DMS53 (cell line): Measurements from ENCODE around the gene UGT1A8.
"Not testable (repeated sequence)": the region's sequence is repeated elsewhere in the genome, so short reads cannot be mapped to it uniquely, and the experiment has no call there.

Experiments used
- DNase-seq: peaks from one replicate; lab custom pipeline; 2025; lab: John Stamatoyannopoulos, UW

The UGT1A8 gene

DNA sequence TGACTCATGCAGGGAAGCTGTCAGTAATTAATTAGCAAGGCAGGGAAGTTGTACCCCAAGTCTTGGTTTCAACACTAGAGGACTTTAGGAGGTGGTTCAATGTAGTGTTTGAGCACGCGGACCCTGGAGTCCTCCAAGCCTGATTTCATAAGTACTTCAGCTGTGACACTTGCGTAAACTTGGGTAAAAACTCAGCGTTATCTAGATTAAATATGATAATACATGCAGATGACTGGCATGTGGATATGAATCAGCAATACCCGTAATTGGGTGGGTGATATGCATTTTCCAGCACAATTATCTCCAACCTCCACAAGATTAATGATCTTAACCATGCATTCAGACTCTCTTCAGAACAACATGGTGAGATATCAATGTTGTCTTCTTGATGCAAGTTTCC, 69.5 kb downstream of the UGT1A8 start:
- no peak for DNase-seq

DNA sequence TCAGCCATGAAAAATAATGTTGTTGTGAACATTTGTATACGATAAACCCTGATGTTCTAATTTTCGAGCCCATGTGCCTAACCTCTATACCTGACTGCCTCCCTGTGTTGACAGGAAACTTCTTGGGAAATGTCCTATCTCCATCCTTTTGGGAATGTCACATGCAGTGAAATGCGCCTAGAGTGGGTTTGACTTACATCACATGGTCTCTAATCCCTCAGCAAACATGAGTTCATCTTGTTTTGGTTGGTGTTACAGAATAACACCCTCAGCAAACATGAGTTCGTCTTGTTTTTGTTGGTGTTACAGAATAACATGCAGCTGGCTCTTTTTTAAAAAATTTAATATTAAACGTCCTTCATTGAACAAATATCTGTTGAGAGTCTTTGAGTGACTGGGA, 70.9 kb downstream of the UGT1A8 start:
- peak; percentile 62 for DNase-seq

DNA sequence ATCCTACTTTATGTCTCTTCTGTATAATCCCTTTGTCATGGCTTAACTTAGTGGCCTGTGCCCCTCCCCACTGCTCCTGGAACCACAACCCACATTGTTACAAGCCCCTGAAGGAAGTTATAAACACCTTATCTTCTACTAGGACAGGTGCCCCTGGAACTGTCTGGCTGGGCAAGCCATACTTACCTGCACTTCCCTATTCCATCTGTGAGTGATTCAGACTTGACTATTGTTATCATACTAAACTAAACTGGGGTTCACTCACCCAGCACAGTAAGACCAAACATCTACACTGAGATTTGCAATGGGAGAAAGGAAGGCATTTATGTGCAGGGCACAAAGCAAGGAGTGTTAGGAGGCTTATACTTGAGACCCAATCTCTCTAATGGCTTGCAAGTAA, 71.6 kb downstream of the UGT1A8 start:
- DNase-seq, result no peak

DNA sequence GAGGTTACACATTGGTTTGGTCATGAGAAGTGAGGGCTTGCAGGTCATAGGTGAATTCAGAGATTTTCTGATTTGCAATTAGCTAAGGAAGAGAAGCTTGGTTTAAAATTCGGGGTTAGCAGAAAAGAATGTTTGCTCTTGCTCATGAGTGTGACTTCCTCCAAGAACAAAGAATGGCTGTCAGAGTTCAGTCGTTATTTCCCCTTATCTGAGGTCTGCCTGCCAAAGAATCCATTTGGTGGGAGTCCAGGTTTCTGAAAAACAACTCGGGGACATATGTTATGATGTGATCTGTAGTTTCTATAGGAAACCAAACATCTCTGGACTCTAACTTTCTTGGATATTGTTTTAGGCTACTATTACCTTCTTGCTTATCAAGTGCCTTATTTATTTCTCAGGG, 72.1 kb downstream of the UGT1A8 start:
- DNase-seq, result no peak

DNA sequence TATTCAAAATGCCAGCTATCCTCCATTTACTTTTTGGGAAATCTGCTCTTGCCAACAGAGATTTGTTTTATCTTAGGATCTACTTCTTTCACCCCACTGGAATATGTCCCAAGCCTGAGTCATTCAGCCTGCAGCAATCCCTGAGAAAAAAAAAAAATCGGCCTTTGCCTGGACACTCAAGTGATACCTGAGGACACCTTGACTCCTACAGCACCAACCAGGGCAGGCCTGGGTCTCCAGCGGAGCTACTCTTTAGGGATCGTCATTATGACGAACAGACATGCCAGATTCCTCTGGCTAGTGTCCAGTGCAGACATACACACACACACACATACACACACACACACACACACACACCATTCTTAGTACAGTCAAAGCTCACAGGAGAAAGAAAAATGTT, 73.0 kb downstream of the UGT1A8 start:
- DNase-seq, result no peak

DNA sequence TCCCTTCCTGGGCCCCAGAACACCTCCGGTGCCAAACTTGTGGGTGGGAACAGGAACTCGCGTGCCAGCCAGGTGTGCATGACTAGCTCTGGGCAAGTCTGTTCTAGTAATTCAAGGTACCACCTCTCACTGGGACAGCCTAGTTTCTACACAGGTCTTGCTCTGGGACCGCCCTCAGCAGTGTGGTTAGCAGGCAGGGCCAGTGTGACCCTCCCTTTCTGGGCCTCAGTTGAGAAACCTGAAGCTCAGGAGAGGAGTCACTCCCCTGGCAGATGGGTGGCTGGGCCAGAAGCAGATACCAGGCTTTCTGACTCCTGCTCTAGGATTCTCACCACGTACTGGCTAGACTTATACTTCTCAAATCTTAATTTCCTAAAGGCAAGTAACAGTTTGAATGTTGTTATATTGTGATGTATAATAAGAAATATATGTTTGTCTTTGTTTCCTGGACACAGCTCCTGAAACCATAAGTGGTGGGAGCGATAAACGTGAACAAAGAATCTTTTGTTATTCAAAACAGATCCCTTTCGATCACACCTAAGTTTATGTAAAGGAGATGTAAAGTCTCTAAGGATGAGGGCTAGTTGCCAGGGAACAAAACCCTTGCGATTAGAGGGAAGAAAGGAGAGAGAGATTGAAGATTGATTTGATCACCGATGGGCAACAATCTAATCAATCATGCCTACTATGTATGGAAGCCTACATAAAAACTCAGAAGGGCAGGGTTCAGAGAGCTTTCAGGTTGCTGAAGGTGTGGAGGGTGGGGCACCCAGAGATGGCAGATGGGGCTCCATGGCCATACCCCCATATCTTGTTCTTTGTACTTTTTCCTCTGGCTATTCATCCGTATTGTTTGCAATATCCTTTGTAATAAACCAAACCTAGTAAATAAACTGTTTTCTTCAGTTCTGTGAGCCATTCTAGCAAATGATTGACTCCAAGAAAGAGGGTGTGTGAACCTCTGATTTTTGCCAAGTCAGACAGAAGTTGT, 74.3 kb downstream of the UGT1A8 start:
- no peak for DNase-seq

DNA sequence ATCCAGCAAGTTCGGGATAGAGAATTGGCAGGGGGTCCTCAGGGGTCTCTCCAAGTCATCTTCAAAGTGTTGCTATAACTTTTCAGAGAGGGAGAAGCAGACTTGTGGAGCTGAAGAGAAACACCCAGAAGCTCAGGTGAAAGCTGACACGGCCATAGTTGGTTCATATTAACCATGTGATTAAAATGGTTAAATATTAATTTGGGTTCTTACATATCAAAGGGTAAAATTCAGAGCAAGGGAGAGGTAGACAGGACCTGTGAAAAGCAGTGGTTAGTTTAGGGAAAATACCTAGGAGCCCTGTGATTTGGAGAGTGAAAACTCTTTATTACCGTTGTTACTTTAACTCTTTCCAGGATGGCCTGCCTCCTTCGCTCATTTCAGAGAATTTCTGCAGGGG, 75.2 kb downstream of the UGT1A8 start, which contains the start of gene UGT1A6:
Gene UGT1A6 (plus strand): TSS at position 243 of the 400 bp plus-strand sequence. CDS start 115 bp downstream, at position 358.
- peak; percentile 4 for DNase-seq

DNA sequence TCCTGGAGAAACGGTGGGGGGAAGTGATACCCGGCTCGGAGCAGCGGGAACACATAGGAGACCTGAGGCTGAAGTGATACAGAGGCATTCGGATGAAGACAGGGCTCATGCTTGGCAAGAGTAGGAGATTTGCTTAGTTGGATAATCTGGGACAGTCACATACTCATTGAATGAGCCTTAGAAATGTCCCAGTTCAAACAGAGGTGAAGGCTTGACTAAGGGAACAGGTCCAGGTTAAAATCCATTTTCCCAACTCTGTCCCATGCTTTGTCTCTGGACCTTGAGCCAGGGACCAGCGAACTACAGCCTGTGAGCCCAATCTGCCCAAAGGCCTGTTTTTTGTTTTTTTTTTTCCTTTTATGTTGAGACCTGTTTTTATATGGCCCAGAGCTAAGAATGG, 76.5 kb downstream of the UGT1A8 start:
- DNase-seq, result no peak

DNA sequence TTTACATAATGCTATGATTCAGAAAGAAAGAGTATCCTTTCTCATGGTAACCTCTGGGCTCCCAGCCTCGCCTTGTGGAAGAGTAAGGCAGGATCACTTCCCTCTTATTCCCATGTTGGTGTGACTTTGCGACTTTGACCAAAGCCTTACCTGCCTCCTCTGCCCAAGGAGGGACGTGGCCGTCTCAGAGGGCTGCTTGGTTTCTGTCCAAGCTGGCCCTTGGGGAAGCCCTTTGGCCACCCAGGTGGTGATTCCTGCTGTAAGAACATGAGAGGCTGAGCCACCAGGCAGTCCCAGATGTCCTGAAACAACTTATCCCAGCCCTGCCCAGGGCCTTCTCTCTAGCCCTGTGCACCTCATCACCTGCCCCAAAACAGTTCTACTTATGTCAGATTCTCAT, 81.3 kb downstream of the UGT1A8 start:
- DNase-seq, result no peak

DNA sequence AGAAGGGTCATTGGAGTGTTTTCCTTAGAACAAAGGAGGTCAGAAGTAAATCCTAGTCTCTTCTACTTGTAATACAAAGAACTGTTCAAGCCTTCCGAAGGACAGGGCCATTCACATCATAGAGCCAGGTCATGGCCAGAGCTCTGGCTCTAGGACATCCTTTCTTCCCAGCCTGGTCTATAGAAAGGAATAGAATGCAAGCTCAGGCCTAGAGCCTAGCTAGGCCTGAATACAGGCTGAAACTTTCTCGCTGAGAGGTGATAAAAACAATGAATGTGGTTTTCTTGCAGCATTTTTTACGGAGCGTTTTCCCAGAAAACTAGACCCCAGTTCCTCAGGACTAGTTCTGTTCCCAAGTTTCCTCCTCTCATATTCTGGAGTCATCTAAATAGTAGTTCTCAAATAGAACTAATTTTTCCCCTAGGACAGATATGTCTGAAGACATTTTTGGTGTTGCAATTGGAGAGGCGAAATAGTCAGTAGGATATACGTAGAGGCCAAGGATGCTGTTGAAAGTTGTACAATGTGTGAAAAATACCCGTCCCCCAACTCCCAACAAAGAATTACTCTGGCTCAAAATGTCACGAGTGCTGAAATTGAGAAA, 82.1 kb downstream of the UGT1A8 start:
- DNase-seq, result no peak

DNA sequence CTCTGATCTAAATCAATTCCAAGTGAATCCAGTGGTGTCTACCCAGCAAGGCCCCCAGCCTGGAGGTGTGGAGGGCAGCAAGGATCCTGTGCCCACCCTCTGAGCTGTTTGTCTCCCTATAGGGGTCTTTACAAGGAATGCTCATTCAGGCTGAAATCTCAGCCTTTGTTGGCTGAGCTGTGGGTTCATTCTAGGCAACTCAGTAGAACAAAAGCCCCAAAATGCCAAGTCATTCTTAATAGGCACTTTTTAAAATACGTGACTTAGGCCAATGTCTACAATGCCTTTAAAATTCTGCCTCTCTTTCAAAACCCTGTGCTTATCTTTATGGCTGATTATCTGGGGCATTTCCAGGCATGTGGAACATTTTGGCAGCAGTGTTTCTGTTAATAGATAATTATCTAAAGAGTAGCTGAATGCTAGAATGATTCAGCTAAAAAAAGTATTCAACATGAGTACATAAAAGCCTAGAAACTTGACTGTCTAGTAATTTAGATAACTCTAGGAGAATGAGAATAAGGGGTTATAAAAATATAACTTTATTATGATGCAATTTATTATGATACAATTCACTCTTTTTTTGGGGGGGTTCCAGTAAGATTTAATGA, 82.7 kb downstream of the UGT1A8 start:
- no peak for DNase-seq

DNA sequence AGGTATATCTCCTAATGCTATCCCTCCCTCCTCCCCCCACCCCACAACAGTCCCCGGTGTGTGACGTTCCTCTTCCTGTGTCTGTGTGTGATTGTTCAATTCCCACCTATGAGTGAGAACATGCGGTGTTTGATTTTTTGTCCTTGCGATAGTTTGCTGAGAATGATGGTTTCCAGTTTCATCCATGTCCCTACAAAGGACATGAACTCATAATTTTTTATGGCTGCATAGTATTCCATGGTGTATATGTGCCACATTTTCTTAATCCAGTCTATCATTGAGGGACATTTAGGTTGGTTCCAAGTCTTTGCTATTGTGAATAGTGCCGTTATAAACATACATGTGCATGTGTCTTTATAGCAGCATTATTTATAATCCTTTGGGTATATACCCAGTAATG, 83.4 kb downstream of the UGT1A8 start:
- DNase-seq, result not testable (repeated sequence)

DNA sequence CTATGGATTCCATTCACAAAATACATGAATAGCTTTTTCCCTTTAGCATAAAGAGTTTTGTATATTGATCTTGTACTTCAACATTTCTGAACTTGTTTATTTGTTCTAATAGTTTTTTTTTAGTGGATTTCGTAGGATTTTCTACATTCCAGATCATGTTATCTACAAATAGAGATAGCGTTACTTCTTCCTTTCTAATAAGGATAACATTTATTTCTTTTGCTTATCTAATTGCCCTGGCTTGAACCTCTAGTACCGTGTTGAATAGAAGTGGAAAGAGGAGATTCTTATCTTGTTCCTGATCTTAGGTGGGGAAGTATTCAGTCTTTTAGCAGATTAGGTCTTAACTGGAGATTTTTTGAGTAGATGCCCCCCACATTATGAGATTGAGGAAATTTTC, 84.8 kb downstream of the UGT1A8 start:
- DNase-seq, result no peak

DNA sequence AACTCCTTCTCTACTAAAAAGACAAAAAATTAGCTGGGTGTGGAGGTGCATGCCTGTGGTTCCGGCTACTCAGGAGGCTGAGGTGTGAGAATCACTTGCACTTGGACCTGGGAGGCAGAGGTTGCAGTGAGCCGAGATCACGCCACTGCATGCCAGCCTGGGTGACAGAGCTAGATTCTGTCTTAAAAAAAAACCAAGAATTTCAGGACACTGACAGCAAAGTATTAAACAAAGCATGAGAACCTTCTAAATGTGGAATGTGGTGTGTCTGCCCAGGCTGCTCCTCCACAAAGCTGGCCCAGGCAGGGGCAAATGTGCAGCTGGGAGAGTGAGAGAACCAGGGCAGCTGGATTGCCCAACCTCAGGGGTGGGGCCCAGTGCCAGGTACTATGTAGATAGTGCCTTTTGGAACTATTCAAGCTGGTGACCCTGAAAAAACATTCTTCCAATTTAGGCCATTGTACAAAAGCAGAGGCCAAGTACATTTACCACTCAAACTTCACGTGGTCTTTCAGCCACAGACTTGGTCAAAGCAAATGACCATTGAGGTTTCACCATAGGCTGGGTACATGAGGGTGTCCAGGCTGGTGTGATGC, 88.6 kb downstream of the UGT1A8 start:
- DNase-seq, result no peak

DNA sequence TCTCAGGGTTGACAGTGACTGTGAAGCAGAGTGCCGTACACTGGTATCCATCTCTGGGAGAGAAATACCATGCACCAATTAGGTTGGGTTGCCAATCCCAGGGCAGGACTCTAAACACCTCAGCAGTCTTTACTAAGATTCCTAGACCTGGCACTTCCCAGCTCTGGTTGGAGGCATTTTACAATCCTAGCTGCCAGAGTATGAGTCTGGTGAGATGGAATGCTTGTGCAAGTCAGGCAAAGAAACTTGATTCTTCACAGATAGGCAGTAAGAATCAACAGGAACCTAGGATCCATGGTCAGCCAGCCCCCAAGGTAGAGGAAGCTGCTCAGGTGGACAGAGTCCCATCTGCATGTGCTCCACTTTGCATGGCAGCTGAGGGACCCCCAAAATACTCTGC, 89.3 kb downstream of the UGT1A8 start:
- DNase-seq, result no peak

DNA sequence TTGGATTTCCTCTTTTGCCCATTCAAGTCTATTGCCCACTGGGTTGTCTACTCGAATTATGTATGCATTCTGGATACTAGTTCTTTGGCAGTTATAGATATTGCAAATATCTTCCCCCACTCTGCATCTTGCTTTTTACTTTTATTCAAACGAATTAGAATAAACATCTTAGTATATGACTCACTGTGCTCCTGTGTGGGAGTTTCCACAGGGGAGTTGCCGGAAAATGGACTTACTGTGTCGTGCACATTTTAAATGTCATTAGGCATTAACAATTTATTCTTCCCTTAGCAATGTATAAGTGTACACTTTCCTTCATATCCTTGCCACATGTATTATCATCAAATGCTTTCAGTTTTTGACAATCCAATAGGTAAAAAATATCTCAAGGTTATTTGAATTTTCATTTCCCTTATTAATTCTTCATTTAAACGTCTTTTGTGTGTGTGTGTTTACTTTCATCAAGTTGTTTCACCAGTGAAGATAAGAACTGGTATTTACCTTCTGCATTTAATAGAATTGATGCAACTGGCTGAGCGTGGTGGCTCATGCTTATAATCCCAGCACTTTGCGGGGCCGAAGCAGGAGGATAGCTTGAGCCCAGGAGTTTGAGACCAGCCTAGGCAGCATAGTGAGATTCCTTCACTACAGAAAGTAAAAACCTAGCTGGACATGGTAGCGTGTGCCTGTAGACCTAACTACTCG, 90.7 kb downstream of the UGT1A8 start:
- DNase-seq, result no peak

DNA sequence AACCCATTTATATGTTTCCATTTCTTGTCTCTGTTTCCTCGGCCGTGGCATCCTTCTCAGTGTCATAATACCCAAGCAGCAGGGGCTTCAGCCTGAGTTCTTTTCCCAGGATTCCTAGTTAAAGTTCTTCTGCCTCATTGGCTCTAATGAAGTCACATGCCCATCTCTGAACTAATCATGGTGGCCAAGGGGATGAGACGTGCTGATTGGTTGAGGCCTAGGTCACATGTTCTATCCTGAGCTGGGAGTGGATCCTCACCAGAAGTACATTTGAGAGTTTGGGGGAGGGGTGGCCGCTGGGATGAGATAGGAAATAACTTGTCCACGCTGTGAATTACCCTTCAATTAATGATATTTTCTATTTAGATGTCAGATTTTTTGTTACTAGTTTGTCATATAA, 91.5 kb downstream of the UGT1A8 start:
- DNase-seq, result no peak

DNA sequence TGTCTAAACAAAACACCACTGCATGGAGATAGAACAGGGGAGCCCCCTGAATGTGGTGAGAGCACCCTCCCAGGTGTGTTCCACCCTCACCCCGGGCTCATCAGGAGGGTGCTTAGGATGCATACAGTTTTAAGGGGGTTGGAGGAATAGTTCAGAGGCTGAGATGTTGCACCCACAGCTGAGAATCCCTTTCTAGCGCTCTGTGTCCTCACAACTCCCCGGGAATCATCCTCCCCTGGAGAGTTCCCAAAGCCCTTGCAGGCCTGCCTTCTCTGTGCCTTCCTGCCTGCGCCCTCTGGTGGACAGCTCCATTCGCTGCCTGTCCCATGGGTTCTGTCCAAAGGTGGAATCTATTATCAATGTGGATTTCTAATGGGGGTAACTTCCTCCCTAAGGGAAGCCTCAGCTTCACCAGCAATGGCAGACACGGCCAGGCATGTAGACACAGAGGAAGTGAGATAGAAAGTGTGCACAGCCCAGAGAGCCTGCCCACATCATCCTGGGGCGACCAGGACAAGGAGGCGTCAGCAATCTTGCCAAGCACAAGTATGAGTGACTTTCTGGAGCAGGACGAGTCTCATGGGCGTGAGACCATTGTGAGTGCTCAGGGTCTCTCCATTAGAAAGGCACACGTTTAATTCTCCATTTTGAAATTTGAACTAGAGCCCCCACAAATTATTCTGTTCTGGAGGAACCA, 94.0 kb downstream of the UGT1A8 start:
- DNase-seq, result peak; percentile 83

DNA sequence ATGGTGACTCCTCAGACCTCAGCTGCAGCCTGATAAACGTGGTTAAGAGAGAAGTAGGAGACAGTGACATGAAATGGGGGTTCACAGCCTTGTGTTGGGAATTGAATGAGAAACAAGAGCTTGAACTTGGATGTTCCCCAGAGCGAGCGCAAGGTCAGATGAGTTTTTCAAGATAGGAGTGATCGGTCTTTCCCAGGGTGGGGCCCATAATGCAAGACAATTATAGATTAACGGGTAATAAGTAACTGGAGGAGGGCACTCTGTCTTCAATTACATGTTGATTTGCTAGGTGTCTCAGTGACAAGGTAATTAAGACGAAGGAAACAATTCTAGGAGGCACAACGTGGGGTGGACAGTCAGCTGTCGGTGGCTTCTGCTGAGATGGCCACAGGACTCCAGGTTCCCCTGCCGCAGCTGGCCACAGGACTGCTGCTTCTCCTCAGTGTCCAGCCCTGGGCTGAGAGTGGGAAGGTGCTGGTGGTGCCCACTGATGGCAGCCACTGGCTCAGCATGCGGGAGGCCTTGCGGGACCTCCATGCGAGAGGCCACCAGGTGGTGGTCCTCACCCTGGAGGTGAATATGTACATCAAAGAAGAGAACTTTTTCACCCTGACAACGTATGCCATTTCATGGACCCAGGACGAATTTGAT, 95.3 kb downstream of the UGT1A8 start, which contains the start of gene UGT1A5:
Gene UGT1A5 (plus strand): TSS at position 297 of the 651 bp plus-strand sequence. CDS start 85 bp downstream, at position 382.
- no peak for DNase-seq

DNA sequence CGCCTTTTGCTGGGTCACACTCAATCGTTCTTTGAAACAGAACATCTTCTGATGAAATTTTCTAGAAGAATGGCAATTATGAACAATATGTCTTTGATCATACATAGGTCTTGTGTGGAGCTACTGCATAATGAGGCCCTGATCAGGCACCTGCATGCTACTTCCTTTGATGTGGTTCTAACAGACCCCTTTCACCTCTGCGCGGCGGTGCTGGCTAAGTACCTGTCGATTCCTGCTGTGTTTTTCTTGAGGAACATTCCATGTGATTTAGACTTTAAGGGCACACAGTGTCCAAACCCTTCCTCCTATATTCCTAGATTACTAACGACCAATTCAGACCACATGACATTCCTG, 95.8 kb downstream of the UGT1A8 start:
- no peak for DNase-seq

DNA sequence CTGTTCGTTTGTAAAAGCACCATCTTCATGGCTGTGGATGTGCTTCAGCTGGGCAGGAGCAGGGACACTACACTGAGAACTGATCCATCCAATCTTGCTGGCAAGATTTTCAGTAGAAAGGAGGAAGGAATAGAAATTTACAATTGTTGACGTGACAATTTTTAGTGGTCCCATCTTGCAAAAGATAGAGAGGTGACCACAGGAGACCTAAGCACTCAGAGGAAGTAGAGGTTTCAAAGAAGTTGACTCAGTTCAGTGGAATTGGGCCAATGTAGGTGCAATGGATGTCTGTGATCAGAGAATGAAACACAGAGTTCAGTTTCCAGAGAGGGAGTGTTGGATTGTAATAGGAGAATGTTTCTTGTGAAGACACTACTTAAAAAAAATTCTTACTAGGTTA, 96.7 kb downstream of the UGT1A8 start:
- DNase-seq, result no peak
